ENCODE results near the gene TMEM266. TPM values are rescaled to one million over a fixed set of nuclear protein-coding genes. Genes with fewer than 3 reads are reported as not detected.
"Not testable (repeated sequence)": the region's sequence is repeated elsewhere in the genome, so short reads cannot be mapped to it uniquely, and the experiment has no call there.

Gene TMEM266
- total RNA-seq (0.16 TPM), polyA plus RNA-seq (0.11 TPM)

- H3K27ac ChIP-seq (ENCODE audit: low read depth) = no peak within 1 kb of the TSS
- WGBS = under 1% methylated on average over 107 of the region's 107 CpGs
- no peak for DNase-seq (ENCODE audit: extremely low spot score)
Measured at GRCh38 chr15:76059320-76060117, at the start of gene TMEM266. TSS of gene TMEM266 (plus strand) at chr15:76059985. CDS start at chr15:76134264, 74,279 bp downstream.

GRCh38 chr15:76010613-76011012 lies 49.2 kb upstream of the TMEM266 start:
- DNase-seq (ENCODE audit: extremely low spot score) = no peak
- Histone ChIP-seq H3K36me3 (ENCODE audit: insufficient read depth) (no peaks in the 10 kb centered on the region), H3K4me3 (ENCODE audit: low read depth, low read length) (no peak overlapping the region), H3K4me1 (ENCODE audit: insufficient read depth) (no peaks in the 10 kb centered on the region), H3K27ac (ENCODE audit: low read depth) (no peak overlapping the region)
- WGBS = 79% methylated on average over 2 of the region's 2 CpGs

More at GRCh38 chr15:76059320-76060117, at the start of gene TMEM266:
- peak within 1 kb of the TSS; percentile 73 for H3K4me3 ChIP-seq (ENCODE audit: low read depth, low read length)
- H3K36me3 ChIP-seq (ENCODE audit: insufficient read depth) = no peaks in the 10 kb centered on the region
- peaks cover 2% of the 10 kb centered on the region for H3K4me1 ChIP-seq (ENCODE audit: insufficient read depth)

- DNase-seq (ENCODE audit: extremely low spot score) = no peak
- peak within 1 kb of the TSS; percentile 14 for H3K4me3 ChIP-seq (ENCODE audit: low read depth, low read length)
- 15% methylated on average over 13 of the region's 13 CpGs for WGBS
- H3K36me3 ChIP-seq (ENCODE audit: insufficient read depth) = no peaks in the 10 kb centered on the region
- no peaks in the 10 kb centered on the region for H3K4me1 ChIP-seq (ENCODE audit: insufficient read depth)
- H3K27ac ChIP-seq (ENCODE audit: low read depth) = no peak within 1 kb of the TSS
Measured at GRCh38 chr15:76011627-76012551, 47.9 kb upstream of the TMEM266 start, which contains the start of gene NRG4. TSS of gene NRG4 (minus strand) at chr15:76012424. CDS start at chr15:76011230, 1,194 bp downstream.

- 97% methylated on average over 4 of the region's 4 CpGs for WGBS
- H3K4me3 ChIP-seq (ENCODE audit: low read depth, low read length); DNase-seq (ENCODE audit: extremely low spot score); H3K36me3 ChIP-seq (ENCODE audit: insufficient read depth); H3K4me1 ChIP-seq (ENCODE audit: insufficient read depth); H3K27ac ChIP-seq (ENCODE audit: low read depth): not testable (repeated sequence)
Measured at GRCh38 chr15:76013470-76013869, 46.3 kb upstream of the TMEM266 start.

GRCh38 chr15:76024021-76024768 lies 35.6 kb upstream of the TMEM266 start:
- DNase-seq (ENCODE audit: extremely low spot score) = no peak
- Histone ChIP-seq H3K27ac (ENCODE audit: low read depth) (no peak overlapping the region), H3K4me3 (ENCODE audit: low read depth, low read length) (no peak overlapping the region), H3K36me3 (ENCODE audit: insufficient read depth) (no peaks in the 10 kb centered on the region), H3K4me1 (ENCODE audit: insufficient read depth) (no peaks in the 10 kb centered on the region)
- WGBS = 83% methylated on average over 4 of the region's 4 CpGs

- WGBS = 78% methylated on average over 1 of the region's 1 CpG
- no peak for DNase-seq (ENCODE audit: extremely low spot score)
- H3K4me3 ChIP-seq (ENCODE audit: low read depth, low read length) = no peak overlapping the region
- no peaks in the 10 kb centered on the region for H3K4me1 ChIP-seq (ENCODE audit: insufficient read depth)
- no peak overlapping the region for H3K27ac ChIP-seq (ENCODE audit: low read depth)
- H3K36me3 ChIP-seq (ENCODE audit: insufficient read depth) = no peaks in the 10 kb centered on the region
Measured at GRCh38 chr15:76032046-76032445, 27.7 kb upstream of the TMEM266 start.

GRCh38 chr15:76033438-76033837 lies 26.3 kb upstream of the TMEM266 start:
- DNase-seq (ENCODE audit: extremely low spot score) = no peak
- no peaks in the 10 kb centered on the region for H3K36me3 ChIP-seq (ENCODE audit: insufficient read depth)
- WGBS = 73% methylated on average over 1 of the region's 1 CpG
- no peak overlapping the region for H3K4me3 ChIP-seq (ENCODE audit: low read depth, low read length)
- no peak overlapping the region for H3K27ac ChIP-seq (ENCODE audit: low read depth)
- no peaks in the 10 kb centered on the region for H3K4me1 ChIP-seq (ENCODE audit: insufficient read depth)

- Histone ChIP-seq H3K4me1 (ENCODE audit: insufficient read depth) (no peaks in the 10 kb centered on the region), H3K4me3 (ENCODE audit: low read depth, low read length) (no peak overlapping the region), H3K27ac (ENCODE audit: low read depth) (no peak overlapping the region), H3K36me3 (ENCODE audit: insufficient read depth) (no peaks in the 10 kb centered on the region)
- no peak for DNase-seq (ENCODE audit: extremely low spot score)
- 33% methylated on average over 2 of the region's 2 CpGs for WGBS
Measured at GRCh38 chr15:76034111-76034510, 25.7 kb upstream of the TMEM266 start.

- H3K4me3 ChIP-seq (ENCODE audit: low read depth, low read length) = no peak overlapping the region
- 34% methylated on average over 3 of the region's 3 CpGs for WGBS
- H3K36me3 ChIP-seq (ENCODE audit: insufficient read depth) = no peaks in the 10 kb centered on the region
- no peak for DNase-seq (ENCODE audit: extremely low spot score)
- no peak overlapping the region for H3K27ac ChIP-seq (ENCODE audit: low read depth)
- no peaks in the 10 kb centered on the region for H3K4me1 ChIP-seq (ENCODE audit: insufficient read depth)
Measured at GRCh38 chr15:76035593-76035992, 24.2 kb upstream of the TMEM266 start.

- no peaks in the 10 kb centered on the region for H3K36me3 ChIP-seq (ENCODE audit: insufficient read depth)
- WGBS = 92% methylated on average over 1 of the region's 1 CpG
- H3K4me1 ChIP-seq (ENCODE audit: insufficient read depth) = no peaks in the 10 kb centered on the region
- no peak for DNase-seq (ENCODE audit: extremely low spot score)
- H3K27ac ChIP-seq (ENCODE audit: low read depth) = no peak overlapping the region
- no peak overlapping the region for H3K4me3 ChIP-seq (ENCODE audit: low read depth, low read length)
Measured at GRCh38 chr15:76038512-76038911, 21.3 kb upstream of the TMEM266 start.

GRCh38 chr15:76054201-76054600 lies 5.6 kb upstream of the TMEM266 start:
- not testable (repeated sequence) for H3K4me1 ChIP-seq (ENCODE audit: insufficient read depth); DNase-seq (ENCODE audit: extremely low spot score); H3K36me3 ChIP-seq (ENCODE audit: insufficient read depth); H3K4me3 ChIP-seq (ENCODE audit: low read depth, low read length); H3K27ac ChIP-seq (ENCODE audit: low read depth)
- WGBS = 90% methylated on average over 10 of the region's 10 CpGs

- H3K36me3 ChIP-seq (ENCODE audit: insufficient read depth) = no peaks in the 10 kb centered on the region
- DNase-seq (ENCODE audit: extremely low spot score) = no peak
- H3K4me3 ChIP-seq (ENCODE audit: low read depth, low read length) = no peak overlapping the region
- peaks cover 2% of the 10 kb centered on the region for H3K4me1 ChIP-seq (ENCODE audit: insufficient read depth)
- H3K27ac ChIP-seq (ENCODE audit: low read depth) = no peak overlapping the region
- WGBS = 24% methylated on average over 3 of the region's 3 CpGs
Measured at GRCh38 chr15:76056931-76057330, 2.9 kb upstream of the TMEM266 start.

GRCh38 chr15:76057332-76058000 lies 2.3 kb upstream of the TMEM266 start:
- H3K4me3 ChIP-seq (ENCODE audit: low read depth, low read length) = peak overlapping the region; percentile 20

More at GRCh38 chr15:76057332-76058000, 2.3 kb upstream of the TMEM266 start:
- no peak overlapping the region for H3K27ac ChIP-seq (ENCODE audit: low read depth)
- WGBS = 2% methylated on average over 7 of the region's 7 CpGs
- no peak for DNase-seq (ENCODE audit: extremely low spot score)
- H3K4me1 ChIP-seq (ENCODE audit: insufficient read depth) = peaks cover 2% of the 10 kb centered on the region
- H3K36me3 ChIP-seq (ENCODE audit: insufficient read depth) = no peaks in the 10 kb centered on the region

All from urinary bladder (tissue), 4 donors.